NOMO-1 treated with DMSO at 0.1 percent for 48 hours (cell line): ENCODE measurements around the gene CASKIN2.
A peak's percentile ranks its signal among the peaks of the same experiment; 100 is the strongest.
"Not testable (repeated sequence)": the region's sequence is repeated elsewhere in the genome, so short reads cannot be mapped to it uniquely, and the experiment has no call there.

Experiments used
- DNase-seq: peaks from one replicate; lab custom pipeline; 2025; ENCODE audit not compliant: unreplicated experiment; lab: John Stamatoyannopoulos, UW

Gene CASKIN2

GRCh38 chr17:75524269-75524969, 9.1 kb upstream of the CASKIN2 start:
- no peak for DNase-seq

GRCh38 chr17:75523647-75524046, 8.3 kb upstream of the CASKIN2 start:
- no peak for DNase-seq

- DNase-seq, result no peak
Observed at GRCh38 chr17:75521951-75522727, 6.8 kb upstream of the CASKIN2 start.

DNA sequence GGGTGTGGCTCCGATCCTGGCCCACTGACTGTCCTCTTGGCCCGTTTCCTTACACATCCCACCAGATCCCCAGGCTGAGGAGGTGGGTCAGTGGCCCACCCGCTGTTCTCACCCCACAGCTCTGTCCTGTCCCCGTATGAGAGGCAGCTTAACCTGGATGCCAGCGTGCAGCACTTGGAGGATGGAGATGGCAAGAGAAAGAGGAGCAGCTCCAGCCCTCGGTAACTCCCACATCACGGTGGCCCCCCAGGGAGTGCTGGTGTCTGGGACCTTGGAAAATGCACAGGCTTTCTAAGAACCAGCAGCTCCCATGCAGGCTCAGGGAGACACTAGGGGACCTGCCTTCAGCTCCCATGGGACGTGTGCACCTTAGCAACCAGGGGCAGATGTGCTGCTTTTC, 6.0 kb upstream of the CASKIN2 start:
- no peak for DNase-seq

GRCh38 chr17:75520413-75520812, 5.1 kb upstream of the CASKIN2 start:
- DNase-seq, result not testable (repeated sequence)

- DNase-seq, result no peak
Observed at GRCh38 chr17:75518983-75519537, 3.7 kb upstream of the CASKIN2 start.

DNA sequence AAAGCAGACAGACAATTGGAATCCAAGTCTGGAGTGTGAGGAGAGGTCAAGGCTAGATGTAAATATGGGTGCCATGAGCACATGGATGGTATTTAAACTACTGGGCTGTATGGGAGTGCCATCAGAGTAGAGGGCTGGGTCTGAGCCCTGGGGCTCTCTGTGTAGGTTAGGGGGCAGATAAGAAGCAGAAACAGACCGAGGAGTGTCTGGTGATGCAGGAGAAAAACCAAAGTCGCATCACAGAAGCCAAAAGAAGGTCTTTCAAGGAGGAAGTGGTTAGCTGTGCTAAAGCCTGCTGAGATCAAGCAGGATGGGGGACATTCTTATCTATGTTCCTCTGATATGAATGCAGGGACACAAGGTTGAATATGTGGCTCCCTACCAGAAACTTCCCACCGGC, 2.9 kb upstream of the CASKIN2 start:
- peak; percentile 39 for DNase-seq

DNA sequence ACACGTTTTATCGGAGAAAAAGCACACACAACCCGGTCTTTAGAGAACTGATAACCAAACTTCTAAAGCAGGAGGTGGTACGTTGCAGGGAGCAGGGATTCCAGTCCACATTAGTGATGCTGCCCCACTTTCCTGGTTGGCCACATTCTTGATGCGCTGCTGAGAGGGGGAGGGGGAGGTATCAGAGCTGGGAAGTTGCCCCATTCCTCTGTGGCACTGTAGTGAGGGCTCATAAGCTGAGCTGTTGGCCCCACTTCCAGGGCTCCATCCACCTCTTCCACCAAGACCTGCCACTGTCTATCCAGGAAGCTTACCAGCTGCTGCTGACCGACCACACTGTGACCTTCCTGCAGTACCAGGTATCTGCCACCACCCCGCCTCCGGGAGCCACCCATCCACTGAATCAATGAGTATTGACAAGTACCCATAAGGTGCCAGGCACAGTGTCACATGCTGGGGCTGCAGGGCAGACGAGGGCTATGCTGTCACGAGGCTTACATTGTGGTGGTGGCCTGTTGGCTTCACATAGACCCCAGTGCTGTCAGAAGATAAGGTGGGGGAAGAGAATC, 2.0 kb upstream of the CASKIN2 start:
- no peak for DNase-seq

DNA sequence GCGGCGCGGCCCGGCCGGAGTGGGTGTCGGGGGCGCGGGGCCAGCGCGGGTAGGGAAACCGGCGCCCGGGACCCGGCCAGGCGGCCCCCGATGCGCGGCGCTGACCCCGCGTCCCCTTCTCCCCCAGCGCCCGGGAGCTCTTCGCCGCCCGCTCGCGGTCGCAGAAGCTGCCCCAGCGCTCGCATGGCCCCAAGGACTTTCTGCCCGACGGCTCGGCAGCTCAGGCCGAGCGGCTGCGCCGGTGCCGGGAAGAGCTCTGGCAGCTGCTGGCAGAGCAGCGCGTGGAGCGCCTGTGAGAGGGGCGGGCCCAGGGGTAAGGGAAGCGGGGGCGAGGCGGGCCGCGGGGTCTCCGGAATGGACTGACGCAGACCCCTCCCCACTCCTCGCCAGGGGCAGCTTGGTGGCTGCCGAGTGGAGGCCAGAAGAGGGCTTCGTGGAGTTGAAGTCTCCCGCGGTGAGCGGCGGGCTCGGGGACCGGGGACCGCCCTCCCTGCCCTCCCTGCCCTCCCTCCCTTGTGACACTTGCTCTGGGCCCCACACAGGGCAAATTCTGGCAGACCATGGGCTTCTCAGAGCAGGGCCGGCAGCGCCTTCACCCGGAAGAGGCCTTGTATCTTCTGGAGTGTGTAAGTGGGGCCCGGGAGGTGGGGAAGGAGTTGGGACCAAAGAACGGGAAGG, 1.4 kb upstream of the CASKIN2 start:
- peak; percentile 13 for DNase-seq

DNA sequence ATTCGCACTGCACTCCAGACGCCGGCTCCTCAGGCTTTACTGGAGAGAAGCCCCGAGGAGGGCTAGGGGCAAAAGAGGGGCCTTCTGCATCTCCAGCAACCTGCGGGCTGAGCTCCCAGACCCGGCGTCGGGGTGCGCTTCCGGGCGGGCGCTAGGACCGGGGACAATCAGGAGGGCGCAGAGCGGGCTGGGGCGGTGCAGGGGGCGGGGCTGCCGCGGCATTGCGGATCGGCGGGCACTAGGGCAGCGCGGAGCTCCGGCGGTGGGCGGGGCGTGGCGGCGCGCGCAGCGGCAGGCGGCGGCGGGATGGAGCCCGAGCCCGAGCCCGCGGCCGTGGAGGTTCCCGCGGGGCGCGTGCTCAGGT, 900 bp upstream of the CASKIN2 start, which contains the start of gene TSEN54:
TSS of gene TSEN54 (plus strand) at position 274 of the 364 bp plus-strand sequence. CDS start at position 307, 33 bp downstream.
- peak; percentile 83 for DNase-seq

GRCh38 chr17:75514919-75515495, 330 bp downstream of the CASKIN2 start:
- DNase-seq, result no peak

- DNase-seq, result no peak
Observed at GRCh38 chr17:75514299-75514918, 928 bp downstream of the CASKIN2 start.

GRCh38 chr17:75513641-75514000, 1.7 kb downstream of the CASKIN2 start:
- no peak for DNase-seq

GRCh38 chr17:75512926-75513640, 2.3 kb downstream of the CASKIN2 start:
- DNase-seq, result no peak

GRCh38 chr17:75511610-75512575, 3.4 kb downstream of the CASKIN2 start:
- no peak for DNase-seq

- no peak for DNase-seq
Observed at GRCh38 chr17:75511270-75511609, 4.1 kb downstream of the CASKIN2 start.

DNA sequence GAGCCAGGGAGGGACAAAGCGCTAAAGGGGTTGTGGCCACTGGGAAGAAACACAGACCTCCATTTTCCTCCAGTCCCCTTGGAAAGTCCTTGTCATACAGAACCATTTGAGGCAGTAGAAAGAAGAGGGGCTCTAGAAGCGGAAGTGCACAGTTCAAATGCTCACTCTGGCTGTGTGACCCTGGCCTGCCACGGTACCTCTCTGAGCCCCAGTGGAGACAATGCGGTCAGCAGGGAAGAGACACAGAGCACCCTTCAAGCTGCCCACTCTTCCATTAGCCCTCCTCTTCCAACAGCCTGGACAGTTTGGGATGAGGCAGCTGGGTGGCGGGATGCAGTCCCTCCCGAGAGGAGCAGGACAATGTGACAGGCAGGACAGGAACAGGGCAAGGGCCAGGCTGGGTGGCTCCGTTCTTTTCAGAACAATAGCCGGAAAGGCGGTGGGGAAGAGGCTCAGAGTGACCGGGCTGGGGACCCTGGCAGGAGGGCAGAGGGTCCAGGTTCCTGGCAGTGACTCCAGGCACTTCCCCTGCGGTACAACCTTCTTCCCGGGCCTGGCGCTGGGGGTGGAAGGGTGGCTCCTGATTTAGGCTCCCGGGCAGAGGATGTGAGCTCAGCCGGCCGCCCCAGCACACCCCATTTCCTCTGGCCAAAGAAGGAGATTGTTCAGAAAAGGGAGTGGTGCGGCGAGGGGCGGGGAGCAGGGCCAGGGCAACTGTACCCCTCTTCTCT, 5.6 kb downstream of the CASKIN2 start:
- DNase-seq, result no peak

DNA sequence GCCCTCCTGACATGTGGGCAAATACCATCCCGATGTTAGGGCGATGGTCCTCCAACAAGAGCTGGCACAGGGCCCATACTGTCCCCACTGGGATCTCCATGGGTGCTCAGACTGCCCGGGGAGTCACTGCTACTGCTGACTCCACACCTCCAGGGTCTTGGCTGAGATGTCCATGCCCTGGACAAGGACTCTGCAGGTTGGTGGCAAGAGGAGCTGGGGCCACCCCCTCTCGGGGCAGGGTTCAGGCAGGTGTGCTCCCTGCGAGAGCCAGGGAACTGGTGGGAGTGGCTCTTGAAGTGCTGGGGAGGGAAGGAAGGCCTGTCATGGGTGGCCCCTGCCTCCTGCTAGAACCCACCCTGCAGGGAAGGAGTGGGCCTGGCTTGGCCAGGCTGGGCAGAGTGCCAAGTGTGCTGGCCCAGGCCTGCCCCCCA, 6.4 kb downstream of the CASKIN2 start:
- no peak for DNase-seq
